HG02798 (cell line): ENCODE results near the gene SPATA2L.

ENCODE experiments used
- ATAC-seq: cut with Tn5 transposase; IDR thresholded peaks from one replicate; pipeline ENCODE4 v1.9.1; 2021; ENCODE audit warnings: mild to moderate bottlenecking; ENCODE audit not compliant: unreplicated experiment, poor library complexity

Gene SPATA2L

DNA sequence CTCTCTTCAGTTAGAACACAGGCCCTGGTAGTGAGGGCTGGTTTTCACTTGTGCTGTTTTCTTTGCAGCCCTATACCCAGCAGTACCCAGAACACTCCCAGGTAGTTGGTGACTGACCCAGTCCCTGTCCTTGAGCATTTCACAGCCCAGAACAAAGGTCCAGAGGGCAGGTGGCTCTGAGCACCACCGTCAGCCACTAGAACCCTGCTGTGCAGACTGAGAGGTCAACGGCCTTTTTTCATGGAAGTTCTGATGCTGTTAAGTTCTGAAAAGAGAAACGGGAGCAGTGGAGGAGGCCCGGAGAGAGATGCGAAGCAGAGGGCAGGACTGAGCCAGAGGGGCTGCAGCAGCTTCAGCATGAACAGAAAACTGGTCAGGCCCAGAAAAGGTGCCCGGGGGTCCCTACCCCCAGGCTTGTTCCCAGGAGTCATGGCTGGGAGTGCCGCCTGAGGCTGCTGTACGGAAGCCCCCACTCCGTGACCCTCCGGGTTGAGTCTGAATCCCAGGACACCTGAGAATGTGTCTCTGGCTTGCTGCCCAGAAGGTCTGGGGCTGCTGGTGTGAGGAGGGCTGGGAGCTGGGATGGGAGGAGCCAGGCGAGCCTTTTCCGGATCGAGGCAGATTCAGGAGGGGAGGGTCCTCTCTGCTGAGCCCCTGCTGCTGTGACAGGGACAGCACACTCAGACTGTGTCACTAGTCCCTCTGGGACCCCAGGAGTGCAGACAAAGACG is 28.5 kb upstream of the SPATA2L start:
- ATAC-seq = no peak

- no peak for ATAC-seq
Measured at GRCh38 chr16:89729293-89729692, 27.8 kb upstream of the SPATA2L start.

- no peak for ATAC-seq
Measured at GRCh38 chr16:89727406-89728120, 26.1 kb upstream of the SPATA2L start.

GRCh38 chr16:89723279-89724250 is 22.1 kb upstream of the SPATA2L start:
- ATAC-seq = no peak

- ATAC-seq = no peak
Measured at GRCh38 chr16:89722392-89723278, 21.1 kb upstream of the SPATA2L start.

GRCh38 chr16:89721546-89722391 is 20.3 kb upstream of the SPATA2L start:
- ATAC-seq = peak; percentile 29

- peak; percentile 64 for ATAC-seq
Measured at GRCh38 chr16:89720813-89721545, 19.5 kb upstream of the SPATA2L start, which contains the start of the genes VPS9D1 and ZNF276. Gene VPS9D1 (minus strand): TSS chr16:89720898. CDS start chr16:89720861, 37 bp downstream. Gene ZNF276 (plus strand): TSS chr16:89721537. CDS start chr16:89721641, 104 bp downstream.

DNA sequence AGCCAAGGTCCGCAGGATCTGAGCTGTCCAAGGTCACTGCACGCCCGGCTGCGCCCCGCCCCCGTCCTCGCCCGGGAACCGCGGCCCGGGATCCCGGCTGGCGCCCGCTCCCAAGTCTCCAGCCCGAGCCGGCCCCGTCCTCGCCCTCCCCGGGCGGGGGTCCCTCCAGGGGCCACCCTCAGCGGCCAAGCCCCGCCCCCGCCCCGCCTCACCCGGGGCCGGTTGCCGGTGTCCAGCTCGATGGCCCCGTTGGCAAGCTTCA is 19.0 kb upstream of the SPATA2L start:
- ATAC-seq = peak; percentile 30

- no peak for ATAC-seq
Measured at GRCh38 chr16:89717688-89718505, 16.4 kb upstream of the SPATA2L start.

GRCh38 chr16:89716916-89717687 is 15.6 kb upstream of the SPATA2L start:
- no peak for ATAC-seq

DNA sequence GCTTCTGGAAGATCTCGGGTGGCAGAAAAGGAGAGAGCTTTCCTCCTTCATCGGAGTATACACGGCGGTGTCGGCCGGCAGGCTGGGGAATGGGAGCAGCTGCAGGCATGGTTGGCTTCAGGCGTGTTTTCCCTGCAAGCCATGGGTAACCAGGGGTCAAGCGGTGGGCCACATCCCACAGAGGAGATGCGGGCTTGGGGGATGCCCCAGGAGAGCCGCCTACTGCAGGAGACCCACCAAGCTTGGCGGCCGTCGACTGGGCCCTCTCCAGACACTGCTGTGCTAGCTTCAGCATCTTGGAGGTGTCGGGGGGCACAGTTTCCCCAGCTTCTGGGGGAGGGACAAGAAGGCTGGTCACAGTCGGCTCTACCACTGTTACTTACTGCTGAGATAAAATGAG is 15.0 kb upstream of the SPATA2L start:
- no peak for ATAC-seq

GRCh38 chr16:89712274-89712781 is 10.8 kb upstream of the SPATA2L start:
- ATAC-seq = no peak

DNA sequence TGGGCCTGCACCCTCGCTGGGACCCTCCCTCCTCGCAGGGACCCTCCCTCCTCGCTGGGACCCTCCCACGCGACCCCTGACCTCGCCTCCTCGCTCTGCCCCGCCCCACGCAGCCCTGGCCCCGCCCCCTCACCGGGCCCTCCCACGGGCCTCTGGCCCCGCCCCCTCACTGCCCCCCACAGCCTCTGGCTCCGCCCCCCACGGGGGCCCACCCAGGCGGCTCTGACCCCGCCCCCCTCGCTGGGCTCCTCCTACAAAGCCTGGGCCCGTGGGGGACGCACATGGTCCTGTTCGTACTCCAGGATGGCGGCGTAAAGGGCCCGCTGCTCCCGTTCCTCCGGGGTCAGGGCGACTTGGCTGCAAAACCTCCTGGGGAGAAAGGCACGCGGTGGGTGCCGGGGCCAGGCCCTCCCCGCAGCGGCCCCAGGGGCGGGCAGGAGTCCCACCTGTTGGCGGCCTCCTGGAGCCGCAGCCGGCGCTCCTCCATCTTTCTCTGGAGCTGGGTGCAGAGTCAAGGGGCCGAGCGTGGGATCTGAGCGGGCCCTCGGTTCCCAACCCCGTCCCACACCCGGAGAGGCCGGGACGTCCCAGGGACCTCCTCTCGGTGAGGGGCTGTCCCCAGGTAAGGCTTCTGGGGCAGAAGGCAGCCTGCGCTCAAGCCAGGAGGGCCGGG is 10.2 kb upstream of the SPATA2L start:
- ATAC-seq = no peak

- ATAC-seq = no peak
Measured at GRCh38 chr16:89710709-89711564, 9.4 kb upstream of the SPATA2L start.
